ENCODE results near the gene CREB5.

Gene CREB5

GRCh38 chr7:28745351-28745750, 333.0 kb downstream of the CREB5 start:
- TF ChIP-seq EZH2phosphoT487 (IDR thresholded peaks at IDR 0.05; ENCODE audit: borderline replicate concordance) (no peak), CTCF (conservative IDR thresholded peaks at IDR 0.05; ENCODE audit: low read length) (no peak)
- Histone ChIP-seq H3K27me3 (ENCODE audit: insufficient read depth, low read length, poor library complexity, severe bottlenecking) (no peaks in the 10 kb centered on the region), H3K4me1 (ENCODE audit: insufficient read depth, low read length, poor library complexity, severe bottlenecking) (peaks cover 18% of the 10 kb centered on the region), H4K20me1 (ENCODE audit: insufficient read depth, low read length, poor library complexity, severe bottlenecking) (no peaks in the 10 kb centered on the region), H2AFZ (ENCODE audit: low read length) (no peak overlapping the region), H3K4me3 (ENCODE audit: low read length, poor library complexity, severe bottlenecking) (no peak overlapping the region), H3K9me3 (ENCODE audit: insufficient read depth, low read depth, low read length) (no peaks in the 10 kb centered on the region), H3F3A (ENCODE audit: low read depth) (no peaks in the 10 kb centered on the region), H3K9ac (ENCODE audit: low read depth, low read length, poor library complexity, severe bottlenecking) (no peak overlapping the region), H3K36me3 (ENCODE audit: insufficient read depth, low read length) (no peaks in the 10 kb centered on the region), H3K4me2 (ENCODE audit: low read depth, low read length, poor library complexity, severe bottlenecking) (no peak overlapping the region), H3K79me2 (ENCODE audit: insufficient read depth, low read length) (no peaks in the 10 kb centered on the region), H3K9me2 (replicated peaks; ENCODE audit: low read depth, low read length) (no peaks in the 10 kb centered on the region)

- Histone ChIP-seq H3K27me3 (ENCODE audit: insufficient read depth, low read length, poor library complexity, severe bottlenecking) (no peaks in the 10 kb centered on the region), H3F3A (ENCODE audit: low read depth) (no peaks in the 10 kb centered on the region), H2AFZ (ENCODE audit: low read length) (no peak overlapping the region), H3K4me1 (ENCODE audit: insufficient read depth, low read length, poor library complexity, severe bottlenecking) (peaks cover 22% of the 10 kb centered on the region), H4K20me1 (ENCODE audit: insufficient read depth, low read length, poor library complexity, severe bottlenecking) (no peaks in the 10 kb centered on the region), H3K9me2 (replicated peaks; ENCODE audit: low read depth, low read length) (no peaks in the 10 kb centered on the region), H3K79me2 (ENCODE audit: insufficient read depth, low read length) (no peaks in the 10 kb centered on the region), H3K4me3 (ENCODE audit: low read length, poor library complexity, severe bottlenecking) (no peak overlapping the region), H3K36me3 (ENCODE audit: insufficient read depth, low read length) (no peaks in the 10 kb centered on the region), H3K9me3 (ENCODE audit: insufficient read depth, low read depth, low read length) (no peaks in the 10 kb centered on the region), H3K4me2 (ENCODE audit: low read depth, low read length, poor library complexity, severe bottlenecking) (no peak overlapping the region), H3K9ac (ENCODE audit: low read depth, low read length, poor library complexity, severe bottlenecking) (no peak overlapping the region)
- TF ChIP-seq CTCF (conservative IDR thresholded peaks at IDR 0.05; ENCODE audit: low read length) (no peak), EZH2phosphoT487 (IDR thresholded peaks at IDR 0.05; ENCODE audit: borderline replicate concordance) (no peak)
Measured at GRCh38 chr7:28747404-28747803, 335.1 kb downstream of the CREB5 start.

- Histone ChIP-seq H3K9ac (ENCODE audit: low read depth, low read length, poor library complexity, severe bottlenecking) (no peak overlapping the region), H2AFZ (ENCODE audit: low read length) (peak overlapping the region; percentile 15; the same call in 1 of the 2 replicates), H3K9me3 (ENCODE audit: insufficient read depth, low read depth, low read length) (no peaks in the 10 kb centered on the region), H3K9me2 (replicated peaks; ENCODE audit: low read depth, low read length) (no peaks in the 10 kb centered on the region), H4K20me1 (ENCODE audit: insufficient read depth, low read length, poor library complexity, severe bottlenecking) (no peaks in the 10 kb centered on the region), H3K27me3 (ENCODE audit: insufficient read depth, low read length, poor library complexity, severe bottlenecking) (no peaks in the 10 kb centered on the region), H3K4me3 (ENCODE audit: low read length, poor library complexity, severe bottlenecking) (no peak overlapping the region), H3K4me2 (ENCODE audit: low read depth, low read length, poor library complexity, severe bottlenecking) (no peak overlapping the region), H3K79me2 (ENCODE audit: insufficient read depth, low read length) (no peaks in the 10 kb centered on the region), H3K4me1 (ENCODE audit: insufficient read depth, low read length, poor library complexity, severe bottlenecking) (peaks cover 22% of the 10 kb centered on the region), H3F3A (ENCODE audit: low read depth) (no peaks in the 10 kb centered on the region), H3K36me3 (ENCODE audit: insufficient read depth, low read length) (no peaks in the 10 kb centered on the region)
- no peak for TF ChIP-seq CTCF (conservative IDR thresholded peaks at IDR 0.05; ENCODE audit: low read length)
- no peak for TF ChIP-seq EZH2phosphoT487 (IDR thresholded peaks at IDR 0.05; ENCODE audit: borderline replicate concordance)
Measured at GRCh38 chr7:28747854-28748253, 335.5 kb downstream of the CREB5 start.

Data from Loucy (cell line).